HepG2 (cell line): ENCODE results near the gene JOSD1. TPM values are rescaled to one million over a fixed set of nuclear protein-coding genes. Genes with fewer than 3 reads are reported as not detected.

Source experiments
- DNMT3B ChIP-seq: conservative IDR thresholded peaks from 2 replicates; pipeline ENCODE4 v1.6.1; 2016; ENCODE audit warnings: missing biosample characterization, control low read depth
- PCBP1 ChIP-seq: fragments of 200-400 bp; formaldehyde crosslinking; IDR thresholded peaks from 2 replicates; pipeline ENCODE4 v1.6.1; 2017; ENCODE audit warnings: mild to moderate bottlenecking, low read depth, low read length, borderline replicate concordance
- RBM22 ChIP-seq: fragments of 200-400 bp; formaldehyde crosslinking; optimal IDR thresholded peaks from 2 replicates; pipeline ENCODE3; 2017; ENCODE audit warnings: mild to moderate bottlenecking, low read length, moderate library complexity
- TARDBP ChIP-seq: sonication (generic); formaldehyde crosslinking; IDR thresholded peaks from 2 replicates; pipeline ENCODE4 v1.8.0; 2022; ENCODE audit warnings: mild to moderate bottlenecking, missing genetic modification reagents
- TRIM24 ChIP-seq: sonication (generic); formaldehyde crosslinking; IDR thresholded peaks from 2 replicates; pipeline ENCODE4 v1.8.0; 2022; ENCODE audit warnings: mild to moderate bottlenecking, missing genetic modification reagents
- WIZ ChIP-seq: sonication (generic); formaldehyde crosslinking; IDR thresholded peaks from 2 replicates; pipeline ENCODE4 v1.5.1; 2020; ENCODE audit warnings: mild to moderate bottlenecking, missing genetic modification reagents
- YY1 ChIP-seq: IDR thresholded peaks from 2 replicates; pipeline ENCODE4 v1.6.1; 2011; ENCODE audit warnings: low read length, low read depth, moderate library complexity, mild to moderate bottlenecking; ENCODE audit not compliant: insufficient read depth, insufficient replicate concordance
- ZBTB7B ChIP-seq: sonication (generic); formaldehyde crosslinking; IDR thresholded peaks from 2 replicates; pipeline ENCODE4 v1.4.0; 2020; ENCODE audit warnings: missing genetic modification reagents
- ZNF10 ChIP-seq: sonication (generic); formaldehyde crosslinking; IDR thresholded peaks from 2 replicates; pipeline ENCODE4 v1.4.0; 2020; ENCODE audit warnings: mild to moderate bottlenecking, low read depth, missing genetic modification reagents, borderline replicate concordance
- ZNF12 ChIP-seq: sonication (generic); formaldehyde crosslinking; IDR thresholded peaks from 2 replicates; pipeline ENCODE4 v1.5.0; 2020; ENCODE audit warnings: missing genetic modification reagents
- ZNF205 ChIP-seq: IDR thresholded peaks from 2 replicates; pipeline ENCODE4 v1.6.1; 2018; ENCODE audit warnings: missing biosample characterization, missing genetic modification reagents
- ZNF224 ChIP-seq: sonication (generic); formaldehyde crosslinking; IDR thresholded peaks from 2 replicates; pipeline ENCODE4 v1.5.0; 2020; ENCODE audit warnings: mild to moderate bottlenecking, missing genetic modification reagents
- ZNF317 ChIP-seq: sonication (generic); formaldehyde crosslinking; IDR thresholded peaks from 2 replicates; pipeline ENCODE4 v1.5.0; 2020; ENCODE audit warnings: mild to moderate bottlenecking, missing genetic modification reagents
- ZNF33A ChIP-seq: sonication (generic); formaldehyde crosslinking; IDR thresholded peaks from 2 replicates; pipeline ENCODE4 v1.5.1; 2020; ENCODE audit warnings: missing genetic modification reagents, mild to moderate bottlenecking, moderate library complexity, borderline replicate concordance
- ZNF432 ChIP-seq: sonication (generic); formaldehyde crosslinking; IDR thresholded peaks from 2 replicates; pipeline ENCODE4 v1.5.0; 2020; ENCODE audit warnings: missing genetic modification reagents, mild to moderate bottlenecking, borderline replicate concordance
- ZNF788 ChIP-seq: sonication (generic); formaldehyde crosslinking; IDR thresholded peaks from 2 replicates; pipeline ENCODE4 v1.5.0; 2020; ENCODE audit warnings: mild to moderate bottlenecking, missing genetic modification reagents, borderline replicate concordance
- ZSCAN31 ChIP-seq: sonication (generic); formaldehyde crosslinking; IDR thresholded peaks from 2 replicates; pipeline ENCODE4 v1.5.0; 2020; ENCODE audit warnings: low read depth, mild to moderate bottlenecking, missing genetic modification reagents
- polyA plus RNA-seq, 8 experiments: library from polyadenylated mRNA; depleted of rRNA in 3 of 8; stranded (reverse) in 7 of 8; unstranded in 1 of 8; fragments of >200 nt; fragmentation: Illumina TruSeq in 4 of 8; extraction: Trizol in 4 of 8; gene quantifications; 2 replicates each; pipeline versions ENCODE4 v1.2.1 to v1.2.3, GENCODE V29; 2011 to 2016; ENCODE audit warnings: low read depth in 4 of 8, missing spikeins in 1 of 8, mixed read lengths in 1 of 8; ENCODE audit not compliant: insufficient read depth in 1 of 8
- total RNA-seq, 5 experiments: library from RNA; depleted of rRNA; stranded (reverse); fragments of >200 nt; fragmentation: Illumina TruSeq; extraction: Trizol; gene quantifications; 2 replicates each; pipeline ENCODE4 v1.2.3, GENCODE V29; 2016; ENCODE audit warnings: low read depth in 1 of 5
- TF ChIP-seq, protein P1 (sequence below): sonication (generic); formaldehyde crosslinking; IDR thresholded peaks from 2 replicates; pipeline ENCODE4 v1.9.0; 2021; ENCODE audit warnings: missing genetic modification reagents, mild to moderate bottlenecking, borderline replicate concordance
- TF ChIP-seq, protein P2 (sequence below): fragments of 450-650 bp; IDR thresholded peaks from 2 replicates; pipeline ENCODE4 v1.6.1; 2017
- TF ChIP-seq, protein P3 (sequence below): IDR thresholded peaks from 2 replicates; pipeline ENCODE4 v1.6.1; 2016; ENCODE audit warnings: mild to moderate bottlenecking, missing biosample characterization, missing genetic modification reagents
- TF ChIP-seq, protein P4 (sequence below): sonication (generic); formaldehyde crosslinking; IDR thresholded peaks from 2 replicates; pipeline ENCODE4 v1.8.0; 2022; ENCODE audit warnings: missing genetic modification reagents, mild to moderate bottlenecking, inconsistent platforms, borderline replicate concordance
- TF ChIP-seq, protein P5 (sequence below): IDR thresholded peaks from 2 replicates; pipeline ENCODE4 v1.6.1; 2016; ENCODE audit warnings: low read depth, borderline replicate concordance

Gene JOSD1
- total and polyA plus RNA-seq, 2 of the 13 experiments (the other 11 are each of a cell fraction or from before 2014, with no cell fraction given), result 31.7 to 38.4 TPM

DNA sequence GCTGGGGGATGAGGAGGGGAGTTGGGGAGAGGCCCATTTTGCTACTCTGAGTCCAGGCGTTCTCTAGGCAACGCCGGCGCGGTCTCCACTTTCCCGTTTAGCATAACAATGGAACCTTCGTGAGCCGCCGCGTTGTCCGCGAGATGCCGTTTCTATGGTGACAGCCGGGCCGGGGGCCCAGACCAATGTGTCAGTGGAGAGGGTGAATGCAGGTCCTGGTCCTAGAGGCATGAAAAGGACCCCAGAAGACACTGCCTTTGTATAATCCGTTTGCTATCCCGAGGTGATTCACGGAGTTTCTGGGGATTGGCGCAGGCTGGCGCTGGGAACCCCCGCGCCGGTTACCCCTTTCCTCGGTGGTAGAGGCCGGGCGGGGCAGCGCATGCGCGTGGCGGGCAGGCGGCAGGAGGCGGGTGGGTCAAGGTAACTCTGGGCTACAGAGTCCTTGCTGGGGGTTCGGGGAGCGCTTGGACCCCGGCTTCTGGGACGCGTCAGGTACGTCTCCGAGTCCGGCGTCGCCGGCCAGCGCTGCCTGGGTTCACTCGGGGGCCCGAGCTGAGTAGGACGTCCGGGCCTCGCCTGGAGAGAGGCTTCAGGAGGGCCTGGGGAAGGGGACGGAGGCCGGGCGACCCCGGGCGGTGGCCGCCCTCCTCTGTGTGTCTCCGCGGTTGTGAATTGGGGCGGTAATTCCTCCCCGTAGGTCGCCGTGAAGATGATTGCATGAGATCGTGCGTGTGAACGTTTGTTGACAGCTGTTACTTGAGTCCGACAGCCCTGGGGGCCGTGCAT lies 44.3 kb downstream of the JOSD1 start, which contains the start of the genes CBY1 and FAM227A (continued):
- TF ChIP-seq TARDBP (CRISPR knock-in tag) (peak; percentile 21; the same call in 1 of the 2 replicates), YY1 (peak; percentile 26), TRIM24 (CRISPR knock-in tag) (no peak), ZNF317 (no peak), ZNF12 (CRISPR knock-in tag) (no peak), PCBP1 (peak; percentile 78; the same call in 1 of the 2 replicates), ZNF205 (CRISPR knock-in tag) (no peak), ZBTB7B (CRISPR knock-in tag) (no peak), ZSCAN31 (CRISPR knock-in tag) (no peak), ZNF224 (CRISPR knock-in tag) (no peak), DNMT3B (CRISPR knock-in tag) (no peak), RBM22 (no peak), WIZ (CRISPR knock-in tag) (no peak), ZNF10 (CRISPR knock-in tag) (no peak), ZNF33A (CRISPR knock-in tag) (0 out of 2 replicates have a peak, but pooled peaks have one; percentile 17), ZNF432 (CRISPR knock-in tag) (no peak), ZNF788 (CRISPR knock-in tag) (no peak)
- TF ChIP-seq, protein P1, sequence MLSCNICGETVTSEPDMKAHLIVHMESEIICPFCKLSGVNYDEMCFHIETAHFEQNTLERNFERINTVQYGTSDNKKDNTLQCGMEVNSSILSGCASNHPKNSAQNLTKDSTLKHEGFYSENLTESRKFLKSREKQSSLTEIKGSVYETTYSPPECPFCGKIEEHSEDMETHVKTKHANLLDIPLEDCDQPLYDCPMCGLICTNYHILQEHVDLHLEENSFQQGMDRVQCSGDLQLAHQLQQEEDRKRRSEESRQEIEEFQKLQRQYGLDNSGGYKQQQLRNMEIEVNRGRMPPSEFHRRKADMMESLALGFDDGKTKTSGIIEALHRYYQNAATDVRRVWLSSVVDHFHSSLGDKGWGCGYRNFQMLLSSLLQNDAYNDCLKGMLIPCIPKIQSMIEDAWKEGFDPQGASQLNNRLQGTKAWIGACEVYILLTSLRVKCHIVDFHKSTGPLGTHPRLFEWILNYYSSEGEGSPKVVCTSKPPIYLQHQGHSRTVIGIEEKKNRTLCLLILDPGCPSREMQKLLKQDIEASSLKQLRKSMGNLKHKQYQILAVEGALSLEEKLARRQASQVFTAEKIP, result no peak
- TF ChIP-seq, protein P2, sequence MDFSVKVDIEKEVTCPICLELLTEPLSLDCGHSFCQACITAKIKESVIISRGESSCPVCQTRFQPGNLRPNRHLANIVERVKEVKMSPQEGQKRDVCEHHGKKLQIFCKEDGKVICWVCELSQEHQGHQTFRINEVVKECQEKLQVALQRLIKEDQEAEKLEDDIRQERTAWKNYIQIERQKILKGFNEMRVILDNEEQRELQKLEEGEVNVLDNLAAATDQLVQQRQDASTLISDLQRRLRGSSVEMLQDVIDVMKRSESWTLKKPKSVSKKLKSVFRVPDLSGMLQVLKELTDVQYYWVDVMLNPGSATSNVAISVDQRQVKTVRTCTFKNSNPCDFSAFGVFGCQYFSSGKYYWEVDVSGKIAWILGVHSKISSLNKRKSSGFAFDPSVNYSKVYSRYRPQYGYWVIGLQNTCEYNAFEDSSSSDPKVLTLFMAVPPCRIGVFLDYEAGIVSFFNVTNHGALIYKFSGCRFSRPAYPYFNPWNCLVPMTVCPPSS, result no peak
- TF ChIP-seq, protein P3, sequence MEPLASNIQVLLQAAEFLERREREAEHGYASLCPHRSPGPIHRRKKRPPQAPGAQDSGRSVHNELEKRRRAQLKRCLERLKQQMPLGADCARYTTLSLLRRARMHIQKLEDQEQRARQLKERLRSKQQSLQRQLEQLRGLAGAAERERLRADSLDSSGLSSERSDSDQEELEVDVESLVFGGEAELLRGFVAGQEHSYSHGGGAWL, result no peak
- TF ChIP-seq, protein P4, sequence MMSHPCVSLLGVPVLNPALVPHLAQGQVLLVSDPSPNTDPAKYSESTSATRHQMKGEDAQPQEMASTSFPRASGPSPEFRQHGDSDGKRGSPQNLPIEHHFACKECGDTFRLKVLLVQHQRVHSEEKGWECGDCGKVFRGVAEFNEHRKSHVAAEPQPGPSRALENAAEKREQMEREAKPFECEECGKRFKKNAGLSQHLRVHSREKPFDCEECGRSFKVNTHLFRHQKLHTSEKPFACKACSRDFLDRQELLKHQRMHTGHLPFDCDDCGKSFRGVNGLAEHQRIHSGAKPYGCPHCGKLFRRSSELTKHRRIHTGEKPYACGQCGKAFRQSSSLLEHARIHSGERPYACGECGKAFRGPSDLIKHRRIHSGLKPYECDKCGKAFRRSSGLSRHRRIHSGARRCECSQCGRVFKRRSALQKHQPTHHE, result no peak
- TF ChIP-seq, protein P5, sequence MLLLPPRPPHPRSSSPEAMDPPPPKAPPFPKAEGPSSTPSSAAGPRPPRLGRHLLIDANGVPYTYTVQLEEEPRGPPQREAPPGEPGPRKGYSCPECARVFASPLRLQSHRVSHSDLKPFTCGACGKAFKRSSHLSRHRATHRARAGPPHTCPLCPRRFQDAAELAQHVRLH, result no peak
